GM21447 (cell line): ENCODE measurements around the gene UNC13C.

Experiments
- ATAC-seq: cut with Tn5 transposase; IDR thresholded peaks from one replicate; pipeline ENCODE4 v1.9.1; 2021; ENCODE audit not compliant: unreplicated experiment

The UNC13C gene

GRCh38 chr15:54559405-54560069, 581.3 kb downstream of the UNC13C start:
- ATAC-seq = no peak

DNA sequence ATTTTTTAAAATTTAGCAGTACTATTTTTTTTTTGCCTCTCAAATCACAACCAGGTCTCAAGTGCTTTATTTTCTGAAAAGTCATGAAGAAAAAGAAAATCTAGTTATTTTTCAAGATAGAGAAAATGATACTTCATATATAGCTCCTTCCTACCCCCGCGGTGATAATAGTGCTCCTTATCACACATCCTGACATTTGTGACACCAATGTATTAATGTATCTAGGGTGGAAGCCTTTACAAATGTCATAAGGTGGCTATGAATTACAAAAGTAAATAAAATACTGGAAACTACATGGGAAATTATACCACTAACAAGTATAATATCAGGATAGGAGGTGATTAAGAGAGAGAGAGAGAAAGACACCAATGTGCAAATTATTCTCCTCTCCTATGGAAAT, 582.2 kb downstream of the UNC13C start:
- ATAC-seq = no peak

DNA sequence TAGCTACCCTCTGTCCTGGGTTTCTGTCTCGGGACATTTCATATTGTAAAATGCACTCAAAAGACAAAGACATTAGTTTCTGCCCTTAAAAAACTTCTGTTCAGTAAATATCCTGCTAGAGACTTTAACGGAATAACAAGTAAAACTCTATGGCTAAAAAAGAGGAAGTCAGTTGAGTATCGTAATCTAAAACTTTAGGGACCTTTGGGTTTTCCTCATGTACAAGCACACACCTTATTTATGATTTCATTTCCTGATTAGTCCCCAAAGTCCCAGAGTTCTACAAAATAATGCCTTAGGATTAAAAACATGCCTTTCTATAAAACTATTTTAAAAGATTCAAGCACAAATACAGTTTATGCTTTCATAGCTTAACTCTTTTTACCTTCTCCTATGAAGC, 585.9 kb downstream of the UNC13C start:
- no peak for ATAC-seq

DNA sequence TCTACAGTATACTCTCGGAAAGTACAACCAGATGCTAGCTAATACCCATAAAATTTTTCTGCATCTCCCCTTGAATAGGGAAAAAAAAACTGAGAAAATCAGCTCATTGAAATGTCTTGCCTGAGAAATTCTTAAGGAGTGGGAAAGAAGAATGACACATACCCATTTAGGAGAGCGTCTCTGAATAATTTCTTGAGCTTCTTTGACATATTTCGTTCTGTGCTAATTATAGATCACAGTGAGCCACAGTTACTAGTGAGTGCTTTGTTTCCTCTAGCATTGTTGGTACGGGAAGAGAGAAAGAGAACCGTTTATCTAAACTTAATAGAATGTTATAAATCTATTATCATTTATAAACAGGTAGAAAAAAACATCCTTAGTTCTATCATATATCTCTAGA, 588.4 kb downstream of the UNC13C start:
- ATAC-seq = no peak

DNA sequence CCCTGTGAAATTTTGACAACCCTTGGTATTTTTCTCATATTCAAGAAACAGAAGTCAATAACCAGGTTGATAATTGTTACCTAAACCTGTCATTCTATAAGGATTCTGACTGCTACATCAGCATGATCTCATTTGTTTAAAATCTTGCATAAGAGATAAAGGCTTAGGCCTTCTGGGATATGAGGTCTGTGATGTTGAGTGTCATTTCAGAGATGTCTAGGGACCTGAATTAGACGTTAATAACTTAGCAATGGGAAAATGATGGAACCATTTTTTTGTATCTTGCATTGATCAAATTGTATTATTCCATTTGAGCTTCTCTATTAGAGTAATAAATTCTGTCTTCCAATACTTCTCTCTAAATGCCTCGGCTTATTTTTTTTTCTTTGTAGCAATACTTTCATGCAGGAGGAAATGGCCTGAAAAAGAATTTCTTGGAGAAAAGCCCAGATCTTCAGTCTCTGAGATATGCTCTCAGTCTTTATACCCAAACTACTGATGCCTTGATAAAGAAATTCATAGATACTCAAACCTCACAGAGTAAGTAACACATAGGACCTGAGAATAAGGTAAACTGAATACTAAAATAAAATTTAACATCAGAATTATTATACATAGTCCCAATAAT, 589.3 kb downstream of the UNC13C start:
- ATAC-seq = no peak

- ATAC-seq = no peak
These were observed 590.1 kb downstream of the UNC13C start for GRCh38 chr15:54568381-54568780.

- no peak for ATAC-seq
These were observed 593.3 kb downstream of the UNC13C start for GRCh38 chr15:54571576-54571975.

DNA sequence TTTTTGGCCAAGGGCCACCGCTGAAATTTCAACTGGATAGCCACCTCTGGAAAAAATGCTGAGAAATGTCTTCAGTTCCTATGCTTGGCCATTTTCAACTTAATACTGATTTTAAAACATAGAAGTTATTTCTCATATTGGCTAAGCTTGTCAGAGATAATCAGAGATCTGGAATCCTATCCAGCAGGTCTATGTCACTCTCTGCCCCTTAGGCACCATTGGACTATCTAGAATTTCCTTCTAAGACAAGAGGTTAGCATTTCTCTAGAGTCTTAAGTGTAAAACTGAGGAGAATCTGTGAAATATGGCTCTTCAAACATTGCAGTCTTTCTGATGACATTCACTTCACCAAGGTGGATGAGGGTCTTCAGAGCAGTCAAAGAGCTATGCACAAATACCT, 597.3 kb downstream of the UNC13C start:
- ATAC-seq = no peak

DNA sequence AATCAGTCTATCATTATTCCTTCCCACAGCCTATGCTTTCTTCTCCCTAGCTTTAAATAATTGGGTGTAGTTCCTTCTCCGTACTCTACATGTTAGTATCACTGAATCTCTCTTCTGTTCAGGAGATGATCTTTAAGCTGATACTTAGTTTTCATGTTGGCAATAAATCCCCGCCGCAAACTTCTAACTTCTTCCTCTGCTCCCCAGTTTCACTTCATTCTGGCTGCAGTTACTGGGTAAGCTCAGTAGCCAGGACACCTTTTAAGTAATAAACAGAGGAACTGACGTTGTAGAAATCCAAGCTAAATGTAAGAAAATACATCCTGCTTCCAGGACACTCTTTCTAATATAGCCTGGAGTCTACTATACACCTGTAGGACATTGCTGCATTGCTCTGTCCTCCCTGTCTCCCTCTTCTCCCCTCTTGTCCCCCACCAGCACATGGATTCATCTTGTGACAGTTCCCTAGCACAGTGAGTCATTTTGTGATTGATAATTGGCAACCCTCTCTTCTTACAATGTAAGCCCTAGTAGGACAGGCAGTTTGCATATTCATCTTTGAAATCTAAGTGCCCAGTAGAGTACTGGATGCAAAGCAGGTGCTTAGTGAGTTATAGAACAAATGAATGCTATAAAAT, 598.2 kb downstream of the UNC13C start:
- no peak for ATAC-seq

DNA sequence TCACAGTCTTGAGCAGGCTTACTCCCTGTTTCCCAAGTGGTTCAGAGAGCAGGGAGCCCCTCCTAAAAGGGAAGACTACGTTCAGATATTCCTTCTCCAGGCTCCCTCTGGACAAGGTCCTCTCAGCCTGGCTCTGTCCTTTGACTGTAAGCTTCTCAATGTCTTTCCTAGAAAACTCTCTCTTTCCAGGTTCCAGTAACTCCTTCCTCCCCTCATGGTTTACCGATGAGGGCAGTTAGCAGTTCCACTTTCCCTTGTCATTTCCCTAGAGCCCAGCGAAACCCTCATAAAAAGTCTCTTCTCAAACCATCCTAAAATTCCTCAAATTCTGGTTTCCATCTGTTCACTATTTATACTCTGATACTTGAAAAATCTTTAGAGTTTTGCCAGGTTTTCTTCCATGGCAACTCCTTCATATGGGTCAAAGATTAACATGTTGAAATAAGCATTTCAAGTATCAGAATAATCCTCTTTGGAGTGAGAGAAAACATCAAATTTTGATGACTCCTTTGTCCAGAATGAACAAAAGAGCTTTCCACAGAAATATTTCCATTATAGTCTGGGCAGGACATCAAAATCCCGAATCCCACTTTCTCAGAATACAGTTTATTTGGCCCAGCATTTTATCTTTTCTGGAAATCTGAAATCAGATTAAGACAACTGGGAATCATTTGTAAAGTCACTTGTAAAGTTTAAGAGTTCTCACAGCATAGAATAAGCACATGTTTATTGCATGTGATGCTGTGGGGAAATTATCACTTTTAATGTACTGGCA, 599.4 kb downstream of the UNC13C start:
- no peak for ATAC-seq

GRCh38 chr15:54579855-54580254, 601.6 kb downstream of the UNC13C start:
- no peak for ATAC-seq

- ATAC-seq = no peak
These were observed 602.4 kb downstream of the UNC13C start for GRCh38 chr15:54580643-54581042.

DNA sequence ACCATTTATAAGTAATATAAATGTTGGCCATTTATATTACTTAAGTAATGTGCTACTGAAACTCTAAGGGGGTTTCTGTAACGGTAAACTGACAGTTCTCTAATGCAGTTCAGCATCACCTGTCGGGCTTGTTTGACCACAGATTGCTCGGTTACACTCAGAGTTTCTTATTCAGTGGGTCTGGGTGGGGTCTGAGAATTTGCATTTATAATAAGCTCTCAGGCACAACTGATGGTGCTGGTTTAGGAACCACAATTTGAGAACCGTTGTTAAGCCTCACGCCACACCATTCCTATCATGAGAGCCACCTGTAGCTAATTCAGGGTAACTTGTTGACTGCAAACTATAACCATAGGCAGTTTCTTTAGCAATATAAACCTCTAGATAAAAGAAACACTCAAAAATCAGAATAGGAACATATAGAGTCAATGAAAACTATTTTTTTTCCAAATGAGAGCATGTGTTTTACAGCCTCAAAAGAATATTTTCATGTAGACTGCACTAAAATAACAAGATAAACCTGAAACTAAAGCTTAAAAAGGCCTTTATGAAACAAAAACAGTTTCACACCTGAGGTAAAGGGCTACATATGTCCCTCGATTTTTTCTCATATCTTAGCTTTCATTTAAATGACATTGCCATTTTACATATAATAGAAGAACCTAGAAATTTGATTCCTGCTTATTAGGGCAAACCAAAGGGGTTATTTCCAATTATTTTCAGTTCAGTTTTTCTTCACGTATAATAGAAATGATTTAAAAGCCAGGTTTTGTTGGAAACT, 604.8 kb downstream of the UNC13C start:
- peak; percentile 69 for ATAC-seq

DNA sequence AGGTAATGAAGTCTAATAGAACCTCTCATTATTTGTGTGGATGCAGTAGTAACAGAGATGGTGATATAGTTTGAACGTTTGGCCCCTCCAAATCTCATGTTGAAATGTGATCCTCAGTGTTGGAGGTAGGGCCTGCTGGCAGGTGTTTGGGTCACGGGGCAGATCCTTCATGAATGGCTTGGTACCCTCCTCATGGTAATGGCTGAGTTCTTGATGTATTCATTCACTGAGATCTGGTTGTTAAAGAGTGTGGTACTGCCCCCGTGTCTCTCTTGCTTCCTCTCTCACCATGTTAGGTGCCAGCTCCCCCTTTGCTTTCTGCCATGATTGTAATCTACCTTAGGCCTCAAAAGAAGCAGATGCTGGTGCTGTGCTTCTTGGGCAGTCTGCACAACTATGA, 606.8 kb downstream of the UNC13C start:
- ATAC-seq = no peak

GRCh38 chr15:54594115-54594514, 615.9 kb downstream of the UNC13C start:
- no peak for ATAC-seq

- ATAC-seq = no peak
These were observed 621.1 kb downstream of the UNC13C start for GRCh38 chr15:54599386-54599785.

- ATAC-seq = no peak
These were observed 626.8 kb downstream of the UNC13C start for GRCh38 chr15:54605043-54605442.

GRCh38 chr15:54605556-54605955, 627.3 kb downstream of the UNC13C start:
- ATAC-seq = no peak

- no peak for ATAC-seq
These were observed 630.9 kb downstream of the UNC13C start for GRCh38 chr15:54608876-54609835.

DNA sequence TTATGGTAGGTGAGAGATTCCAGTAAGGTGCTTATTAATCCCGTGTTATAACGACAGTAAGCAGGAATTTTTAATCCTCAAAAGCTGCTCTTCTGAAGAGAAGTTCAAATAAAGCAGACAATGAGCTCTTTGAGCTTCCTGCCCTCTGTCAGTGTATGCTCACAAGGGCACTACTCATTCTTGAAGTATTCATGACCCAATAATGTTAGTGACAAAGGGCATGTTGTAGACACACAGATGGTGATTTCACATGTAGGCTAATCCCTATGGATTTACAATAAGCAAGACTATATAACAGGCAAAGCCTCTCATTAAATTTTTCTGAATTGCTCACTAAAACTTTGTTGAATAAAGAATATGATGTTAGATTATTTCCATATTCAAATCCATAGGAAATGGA, 639.9 kb downstream of the UNC13C start:
- ATAC-seq = no peak
